Stomach (tissue), 4 donors: ENCODE measurements around the gene NCAPD2.

Source experiments
- CTCF ChIP-seq, 7 experiments: fragments of 450-650 bp in 4 of 7; fragments of 200-600 bp in 3 of 7; sonication (generic) in 3 of 7; IDR thresholded peaks; one replicate each; pipeline ENCODE4 v1.5.1; 2016 to 2019; ENCODE audit warnings: antibody characterized with exemption in 7 of 7, control low read depth in 2 of 7, mild to moderate bottlenecking in 1 of 7
- EP300 ChIP-seq: sonication (generic); formaldehyde crosslinking; IDR thresholded peaks from one replicate; pipeline ENCODE4 v1.6.1; 2017; ENCODE audit warnings: antibody characterized with exemption
- POLR2A ChIP-seq, 4 donors: fragments of 450-650 bp; IDR thresholded peaks; one replicate each; pipeline ENCODE4 v1.6.1; 2016; ENCODE audit warnings: antibody characterized with exemption in 4 of 4, control low read depth in 2 of 4, mild to moderate bottlenecking in 1 of 4, moderate library complexity in 1 of 4

- TF ChIP-seq CTCF (IDR thresholded peaks at IDR 0.05) (no peak), EP300 (no peak), POLR2A (IDR thresholded peaks at IDR 0.05) (no peak)
Observed at GRCh38 chr12:6555018-6555691, 61.3 kb downstream of the NCAPD2 start.
